ENCODE data around the gene NBPF1. TPM values are rescaled to one million over a fixed set of nuclear protein-coding genes. Genes with fewer than 3 reads are reported as not detected.

The NBPF1 gene
- total RNA-seq, 1 donor from 2014 or later = 9.2 TPM

Other genes with a start within 250 kb of the NBPF1 start
- 106 TPM for gene SZRD1, start 246.3 kb downstream of the NBPF1 start, total RNA-seq
- not detected for gene SPATA21, start 176.1 kb downstream of the NBPF1 start, total RNA-seq
- gene NECAP2, start 172.8 kb downstream of the NBPF1 start, total RNA-seq = 28.6 TPM
- gene RNU1-1, start 99.3 kb downstream of the NBPF1 start, total RNA-seq = under 0.01 TPM
- gene RNU1-3, start 53.4 kb upstream of the NBPF1 start, total RNA-seq = under 0.01 TPM
- under 0.01 TPM for gene RNU1-4, start 127.0 kb upstream of the NBPF1 start, total RNA-seq